Ascending aorta (tissue), 2 donors: ENCODE results near the gene EMC10. TPM values are rescaled to one million over a fixed set of nuclear protein-coding genes. Genes with fewer than 3 reads are reported as not detected.

Source experiments
- DNase-seq, 2 donors: peaks; one replicate each; pipeline ENCODE4 v3.0.0-alpha.2; 2019; ENCODE audit warnings: low spot score in 2 of 2
- H3K27ac ChIP-seq, 2 donors: fragments of 200-600 bp; sonication (generic); one replicate each; pipeline ENCODE4 v1.5.1; 2016 to 2017; ENCODE audit warnings: mild to moderate bottlenecking in 1 of 2
- H3K27me3 ChIP-seq: fragments of 200-600 bp; sonication (generic); one replicate; pipeline ENCODE4 v1.5.1; 2017
- H3K36me3 ChIP-seq, 2 donors: fragments of 200-600 bp; sonication (generic); one replicate each; pipeline ENCODE4 v1.5.1; 2016
- H3K4me1 ChIP-seq, 2 donors: fragments of 200-600 bp; sonication (generic); one replicate each; pipeline ENCODE4 v1.5.1; 2016 to 2017; ENCODE audit warnings: mild to moderate bottlenecking in 1 of 2
- H3K4me3 ChIP-seq, 2 donors: fragments of 200-600 bp; sonication (generic); one replicate each; pipeline ENCODE4 v1.5.1; 2016 to 2017; ENCODE audit warnings: mild to moderate bottlenecking in 1 of 2
- H3K9me3 ChIP-seq, 2 donors: fragments of 200-600 bp; sonication (generic); one replicate each; pipeline ENCODE4 v1.5.1; 2016
- CTCF ChIP-seq, 3 experiments: fragments of 200-600 bp in 2 of 3; fragments of 450-650 bp in 1 of 3; sonication (generic) in 2 of 3; IDR thresholded peaks; one replicate each; pipeline ENCODE4 v1.5.1; 2016 to 2019; ENCODE audit warnings: antibody characterized with exemption in 3 of 3, mild to moderate bottlenecking in 1 of 3, moderate library complexity in 1 of 3
- intact Hi-C: fragments of 100-400 bp; cut with DNase I; formaldehyde crosslinking; loops from one replicate; pipeline ENCODE4 v1.15.1; 2023
- total RNA-seq: library from RNA; depleted of rRNA; stranded (reverse); fragments of >200 nt; gene quantifications from one replicate; pipeline ENCODE4 v1.1.0, GENCODE V29; 2016

EMC10 gene
- total RNA-seq, 1 donor from 2014 or later = 87.9 TPM

DNA sequence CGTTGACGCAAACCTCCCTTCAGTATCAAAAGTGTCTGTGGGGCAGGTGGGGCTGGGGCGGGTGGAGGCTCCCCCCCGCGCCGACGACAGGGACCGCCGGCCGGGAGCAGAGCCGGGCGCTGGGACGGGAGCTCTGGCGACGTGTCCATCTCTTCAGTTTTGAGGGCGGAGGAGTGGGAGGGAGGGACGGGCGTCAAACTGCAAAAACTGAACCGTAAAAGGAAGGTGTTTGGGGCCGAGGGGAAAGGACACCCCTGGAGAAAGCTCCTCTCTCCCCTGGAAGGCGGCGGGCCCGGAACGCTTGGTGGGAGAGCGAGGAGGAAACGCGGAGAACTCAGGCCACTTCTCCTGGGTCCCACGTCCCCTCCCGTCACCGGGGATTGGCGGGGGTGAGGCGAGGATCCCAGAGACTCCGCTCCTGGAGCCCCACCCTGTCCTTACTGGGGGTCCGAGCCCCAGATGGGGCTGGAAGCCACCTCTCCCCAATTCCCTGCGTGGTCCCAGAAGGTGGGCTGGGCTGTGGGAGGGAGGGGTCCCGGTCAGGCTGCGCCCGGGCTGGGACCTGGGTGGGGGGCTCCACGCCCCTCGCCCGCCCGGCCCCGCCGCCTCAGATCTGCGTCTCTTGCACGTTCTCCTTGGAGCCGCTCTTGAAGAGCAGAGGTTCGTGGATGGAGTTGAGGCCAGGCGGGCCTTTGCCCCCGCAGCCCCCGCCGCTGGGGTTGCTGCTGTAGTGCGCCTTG lies 40.8 kb downstream of the EMC10 start:
- TF ChIP-seq CTCF (IDR thresholded peaks at IDR 0.05) = no peak
- Histone ChIP-seq H3K36me3 (no peaks in the 10 kb centered on the region), H3K4me1 (no peaks in the 10 kb centered on the region), H3K4me3 (no peak overlapping the region), H3K27me3 (no peaks in the 10 kb centered on the region), H3K9me3 (no peaks in the 10 kb centered on the region), H3K27ac (no peak overlapping the region)
- intact Hi-C loops = loop anchor here (10.0 kb wide), 3 partner anchors 312 to 848 kb away; partner anchors contain the start of genes CLDND2, ETFB, MYH14 and VRK3
- DNase-seq = no peak

DNA sequence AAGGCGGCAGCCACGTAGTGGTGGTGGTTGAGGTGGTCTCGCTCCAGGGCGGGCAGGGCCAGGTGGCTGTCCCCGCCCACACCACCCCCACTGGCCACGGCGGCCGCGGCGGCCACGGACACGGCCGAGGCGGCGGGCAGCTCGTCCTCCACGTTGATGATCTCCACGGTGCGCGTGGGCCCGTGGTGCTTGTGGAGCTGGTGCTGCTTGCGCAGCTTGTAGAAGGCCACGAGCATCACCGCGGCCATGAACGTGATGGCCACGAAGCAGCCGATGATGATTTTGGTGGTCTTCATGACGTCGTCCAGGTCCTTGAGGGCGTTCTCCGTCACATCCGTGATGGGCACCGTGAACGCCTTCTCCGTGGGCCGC lies 41.4 kb downstream of the EMC10 start:
- no peaks in the 10 kb centered on the region for H3K4me1 ChIP-seq
- no peaks in the 10 kb centered on the region for H3K36me3 ChIP-seq
- no peaks in the 10 kb centered on the region for H3K27me3 ChIP-seq
- intact Hi-C loops = loop anchor here (10.0 kb wide), 3 partner anchors 313 to 847 kb away; partner anchors contain the start of genes CLDND2, ETFB, MYH14 and VRK3
- DNase-seq = no peak
- H3K27ac ChIP-seq = no peak overlapping the region
- H3K4me3 ChIP-seq = no peak overlapping the region
- no peak for TF ChIP-seq CTCF (IDR thresholded peaks at IDR 0.05)
- H3K9me3 ChIP-seq = no peaks in the 10 kb centered on the region

DNA sequence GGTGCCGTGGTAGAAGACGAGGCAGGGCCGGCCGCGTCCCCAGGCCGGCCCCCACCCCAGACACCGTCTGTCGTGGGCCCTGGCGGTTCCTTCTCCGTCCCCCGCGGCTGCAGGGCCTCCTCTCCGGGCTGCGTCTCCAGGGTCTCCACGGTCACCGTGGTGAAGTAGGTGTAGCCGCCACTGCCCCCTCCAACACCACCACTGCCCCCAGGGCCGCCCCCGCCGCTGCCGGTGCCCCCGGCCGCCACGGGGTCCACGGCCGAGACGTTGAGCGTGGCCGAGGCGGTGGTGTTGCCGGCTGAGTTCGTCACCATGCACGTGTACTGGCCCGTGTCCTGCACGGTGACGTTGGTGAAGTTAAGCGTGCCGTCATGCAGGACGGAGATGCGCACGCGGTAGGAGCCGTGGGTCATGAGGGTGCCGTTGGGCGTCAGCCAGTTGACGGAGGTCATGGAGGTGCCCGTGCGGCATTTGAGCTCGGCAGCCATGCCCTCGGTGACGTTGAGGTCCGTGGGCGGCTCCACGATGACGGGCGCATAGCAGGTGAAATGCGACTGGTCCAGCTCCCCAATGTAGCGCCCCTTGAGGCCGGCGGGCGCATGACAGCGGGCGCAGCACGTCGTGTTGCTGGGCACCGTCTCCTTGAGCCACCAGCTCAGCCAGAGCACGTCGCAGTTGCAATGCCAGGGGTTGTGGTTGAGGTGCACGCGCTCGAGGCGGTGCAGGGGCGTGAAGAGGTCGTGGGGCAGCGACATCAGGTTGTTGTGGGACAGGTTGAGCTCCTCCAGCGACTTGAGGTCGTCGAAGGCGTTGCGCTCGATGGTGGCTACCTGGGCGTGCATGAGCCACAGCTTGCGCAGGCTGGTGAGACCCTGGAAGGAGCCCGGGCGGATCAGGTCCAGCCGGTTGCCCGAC lies 42.0 kb downstream of the EMC10 start:
- Histone ChIP-seq H3K27ac (no peak overlapping the region), H3K4me1 (no peaks in the 10 kb centered on the region), H3K9me3 (no peaks in the 10 kb centered on the region), H3K27me3 (no peaks in the 10 kb centered on the region), H3K36me3 (no peaks in the 10 kb centered on the region), H3K4me3 (no peak overlapping the region)
- no peak for DNase-seq
- no peak for TF ChIP-seq CTCF (IDR thresholded peaks at IDR 0.05)
- intact Hi-C loops = loop anchor here (10.0 kb wide), 3 partner anchors 314 to 846 kb away; partner anchors contain the start of genes CLDND2, ETFB, MYH14 and VRK3

- Histone ChIP-seq H3K9me3 (no peaks in the 10 kb centered on the region), H3K27me3 (no peaks in the 10 kb centered on the region), H3K4me1 (no peaks in the 10 kb centered on the region), H3K36me3 (no peaks in the 10 kb centered on the region), H3K4me3 (no peak overlapping the region), H3K27ac (no peak overlapping the region)
- intact Hi-C loops = loop anchor here (10.0 kb wide), 3 partner anchors 314 to 846 kb away; partner anchors contain the start of genes CLDND2, ETFB, MYH14 and VRK3
- no peak for DNase-seq
- TF ChIP-seq CTCF (IDR thresholded peaks at IDR 0.05) = no peak
Measured at GRCh38 chr19:50519006-50519575, 42.8 kb downstream of the EMC10 start.

- no peak for TF ChIP-seq CTCF (IDR thresholded peaks at IDR 0.05)
- no peak for DNase-seq
- intact Hi-C loops = no loop called here
Measured at GRCh38 chr19:50520822-50521465, 44.6 kb downstream of the EMC10 start.

More at GRCh38 chr19:50520822-50521465, 44.6 kb downstream of the EMC10 start:
- Histone ChIP-seq H3K27ac (no peak overlapping the region), H3K4me3 (no peak overlapping the region), H3K36me3 (no peaks in the 10 kb centered on the region), H3K4me1 (no peaks in the 10 kb centered on the region), H3K9me3 (no peaks in the 10 kb centered on the region), H3K27me3 (no peaks in the 10 kb centered on the region)
